Measurements from ENCODE around the gene ETS2.

The ETS2 gene

GRCh38 chr21:38861989-38862683 lies 56.4 kb downstream of the ETS2 start:
- no peak for DNase-seq (ENCODE audit: low spot score)

DNA sequence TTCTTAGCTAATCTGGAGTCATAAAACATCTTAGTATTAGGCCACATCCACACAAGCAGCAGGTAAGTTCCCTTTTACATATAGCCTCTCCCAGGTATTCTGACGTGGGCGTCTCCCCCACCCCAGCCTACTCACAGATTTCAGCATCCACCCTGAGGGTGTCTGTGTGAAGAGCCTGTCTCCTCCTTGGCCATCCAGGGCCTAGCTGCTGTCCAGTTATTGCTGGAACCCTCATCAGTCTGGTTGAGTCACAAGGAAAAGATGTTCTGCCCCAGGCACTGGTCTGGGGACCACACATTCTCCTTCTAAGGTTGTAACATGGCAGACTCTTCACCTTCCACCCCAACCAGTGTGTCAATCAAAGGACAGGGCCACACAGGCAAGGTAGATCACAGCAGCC lies 57.6 kb downstream of the ETS2 start:
- DNase-seq (ENCODE audit: low spot score): no peak

GRCh38 chr21:38863843-38864363 lies 58.2 kb downstream of the ETS2 start:
- DNase-seq (ENCODE audit: low spot score): no peak

GRCh38 chr21:38864964-38865363 lies 59.2 kb downstream of the ETS2 start:
- no peak for DNase-seq (ENCODE audit: low spot score)

- no peak for DNase-seq (ENCODE audit: low spot score)
Measured at GRCh38 chr21:38869196-38869595, 63.5 kb downstream of the ETS2 start.

DNA sequence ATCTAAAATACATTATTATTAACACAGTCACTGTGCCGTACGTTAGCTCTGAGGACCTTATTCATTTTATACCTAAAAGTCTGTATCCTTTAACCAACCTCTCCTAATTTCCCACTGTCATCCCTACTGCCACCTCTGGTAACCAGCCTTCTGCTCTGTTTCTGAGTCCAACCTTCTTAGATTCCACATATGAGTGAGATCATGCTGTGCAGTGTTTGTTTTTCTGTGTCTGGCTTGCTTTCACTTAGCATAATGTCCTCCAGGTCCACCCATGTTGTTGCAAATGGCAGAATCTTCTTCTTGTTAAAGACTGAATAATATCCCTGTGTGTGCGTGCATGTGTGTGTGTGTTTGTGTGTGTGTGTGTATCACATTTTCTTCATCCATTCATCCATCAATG lies 64.2 kb downstream of the ETS2 start:
- DNase-seq (ENCODE audit: low spot score): no peak
